Breast epithelium (tissue), 3 donors: ENCODE data around the gene SH3GL3.

Experiments used
- POLR2A ChIP-seq: fragments of 450-650 bp; IDR thresholded peaks from one replicate; pipeline ENCODE4 v1.6.1; 2016; ENCODE audit warnings: antibody characterized with exemption, mild to moderate bottlenecking, moderate library complexity
- TF ChIP-seq, protein P1 (sequence below), 3 donors: fragments of 450-650 bp; IDR thresholded peaks; one replicate each; pipeline ENCODE4 v1.5.1; 2016 to 2017; ENCODE audit warnings: antibody characterized with exemption in 3 of 3, mild to moderate bottlenecking in 3 of 3, moderate library complexity in 3 of 3

DNA sequence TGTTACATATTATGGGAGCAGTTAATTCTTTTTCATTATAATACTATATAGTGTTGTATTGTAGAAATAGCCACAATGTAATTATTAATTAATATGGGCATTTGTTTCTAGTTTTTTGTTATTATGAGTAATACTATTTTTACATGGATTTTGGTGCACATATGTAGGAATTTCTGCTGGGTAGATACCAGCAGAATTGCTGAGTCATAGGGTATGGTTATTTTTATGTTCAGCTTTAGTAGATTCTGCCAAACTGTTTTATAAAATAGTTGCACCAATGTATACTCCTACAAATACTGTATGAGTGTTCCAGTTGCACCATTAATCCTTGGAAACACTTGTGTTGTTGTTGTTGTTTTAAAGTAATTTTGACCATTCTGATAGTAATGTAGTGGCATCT lies 91.5 kb downstream of the SH3GL3 start:
- no peak for TF ChIP-seq POLR2A
- TF ChIP-seq, protein P1, sequence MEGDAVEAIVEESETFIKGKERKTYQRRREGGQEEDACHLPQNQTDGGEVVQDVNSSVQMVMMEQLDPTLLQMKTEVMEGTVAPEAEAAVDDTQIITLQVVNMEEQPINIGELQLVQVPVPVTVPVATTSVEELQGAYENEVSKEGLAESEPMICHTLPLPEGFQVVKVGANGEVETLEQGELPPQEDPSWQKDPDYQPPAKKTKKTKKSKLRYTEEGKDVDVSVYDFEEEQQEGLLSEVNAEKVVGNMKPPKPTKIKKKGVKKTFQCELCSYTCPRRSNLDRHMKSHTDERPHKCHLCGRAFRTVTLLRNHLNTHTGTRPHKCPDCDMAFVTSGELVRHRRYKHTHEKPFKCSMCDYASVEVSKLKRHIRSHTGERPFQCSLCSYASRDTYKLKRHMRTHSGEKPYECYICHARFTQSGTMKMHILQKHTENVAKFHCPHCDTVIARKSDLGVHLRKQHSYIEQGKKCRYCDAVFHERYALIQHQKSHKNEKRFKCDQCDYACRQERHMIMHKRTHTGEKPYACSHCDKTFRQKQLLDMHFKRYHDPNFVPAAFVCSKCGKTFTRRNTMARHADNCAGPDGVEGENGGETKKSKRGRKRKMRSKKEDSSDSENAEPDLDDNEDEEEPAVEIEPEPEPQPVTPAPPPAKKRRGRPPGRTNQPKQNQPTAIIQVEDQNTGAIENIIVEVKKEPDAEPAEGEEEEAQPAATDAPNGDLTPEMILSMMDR (IDR thresholded peaks at IDR 0.05), result no peak
